ENCODE results near the gene KCND1. TPM values are rescaled to one million over a fixed set of nuclear protein-coding genes. Genes with fewer than 3 reads are reported as not detected.

Gene KCND1
- total and polyA plus RNA-seq, 10 of the 15 experiments (the other 5 are each of a cell fraction or from before 2014, with no cell fraction given): 0.02 to 1.0 (median 0.39) TPM

GRCh38 chrX:48920718-48921104, 50.9 kb downstream of the KCND1 start:
- RAD21 ChIA-PET (ENCODE audit: unreplicated experiment): interaction anchor here (1.4 to 1.6 kb wide), 2 partner anchors 17 to 26 kb away, joined by 6 read pairs; no protein-coding TSS in a partner anchor

More at GRCh38 chrX:48920718-48921104, 50.9 kb downstream of the KCND1 start:
- Histone ChIP-seq H3K36me3 (ENCODE audit: control insufficient read depth in 2 of 2, insufficient read depth in 2 of 2, low read length in 1 of 2) (peaks cover 0 to 3% of the 10 kb centered on the region in 2 experiments; a peak in 1 of 4 replicates), H3K79me2 (ENCODE audit: control insufficient read depth, insufficient read depth, low read length) (peaks cover 30% of the 10 kb centered on the region), H3K27me3 (replicated peaks in 1 of 2; ENCODE audit: control insufficient read depth in 2 of 2, insufficient read depth in 2 of 2, low read length in 1 of 2) (no peaks in the 10 kb centered on the region), H2AFZ (ENCODE audit: control insufficient read depth, low read depth, low read length) (no peak overlapping the region), H3K9me3 (replicated peaks; ENCODE audit: control insufficient read depth, insufficient read depth, low read length) (no peaks in the 10 kb centered on the region; the same call in 2 of the 3 replicates), H3K4me2 (ENCODE audit: control insufficient read depth, insufficient read depth) (0 out of 2 replicates have a peak overlapping the region, but pooled peaks have one; percentile 56), H3K9ac (ENCODE audit: control insufficient read depth, insufficient read depth, low read length) (no peak overlapping the region; the same call in 1 of the 2 replicates), H4K20me1 (ENCODE audit: control insufficient read depth, insufficient read depth) (no peaks in the 10 kb centered on the region; the same call in 1 of the 2 replicates), H3K27ac (ENCODE audit: control insufficient read depth, insufficient read depth) (peak overlapping the region; percentile 51), H3K4me1 (ENCODE audit: control insufficient read depth, insufficient read depth, low read length) (peaks cover 9% of the 10 kb centered on the region), H3K4me3 (no peak overlapping the region)
- WGBS (ENCODE audit: insufficient coverage, insufficient replicate concordance, low lambda C conversion rate, missing lambda C conversion rate): 72% methylated on average over 4 of the region's 4 CpGs
- no peak for TF ChIP-seq ZNF274 (IDR thresholded peaks at IDR 0.05; ENCODE audit: insufficient read depth, insufficient read length)
- TF ChIP-seq NR2C2 (IDR thresholded peaks at IDR 0.05; ENCODE audit: borderline replicate concordance, control insufficient read depth, insufficient read length, low read depth): no peak
- TF ChIP-seq, protein P1, sequence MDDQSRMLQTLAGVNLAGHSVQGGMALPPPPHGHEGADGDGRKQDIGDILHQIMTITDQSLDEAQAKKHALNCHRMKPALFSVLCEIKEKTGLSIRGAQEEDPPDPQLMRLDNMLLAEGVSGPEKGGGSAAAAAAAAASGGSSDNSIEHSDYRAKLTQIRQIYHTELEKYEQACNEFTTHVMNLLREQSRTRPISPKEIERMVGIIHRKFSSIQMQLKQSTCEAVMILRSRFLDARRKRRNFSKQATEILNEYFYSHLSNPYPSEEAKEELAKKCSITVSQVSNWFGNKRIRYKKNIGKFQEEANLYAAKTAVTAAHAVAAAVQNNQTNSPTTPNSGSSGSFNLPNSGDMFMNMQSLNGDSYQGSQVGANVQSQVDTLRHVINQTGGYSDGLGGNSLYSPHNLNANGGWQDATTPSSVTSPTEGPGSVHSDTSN (IDR thresholded peaks at IDR 0.05; ENCODE audit: insufficient replicate concordance, low read depth, low read length): no peak
- no peak for TF ChIP-seq MXI1 (IDR thresholded peaks at IDR 0.05; ENCODE audit: low read depth, low read length)
- no peak for TF ChIP-seq HDAC2 (IDR thresholded peaks at IDR 0.05)
- TF ChIP-seq, protein P2, sequence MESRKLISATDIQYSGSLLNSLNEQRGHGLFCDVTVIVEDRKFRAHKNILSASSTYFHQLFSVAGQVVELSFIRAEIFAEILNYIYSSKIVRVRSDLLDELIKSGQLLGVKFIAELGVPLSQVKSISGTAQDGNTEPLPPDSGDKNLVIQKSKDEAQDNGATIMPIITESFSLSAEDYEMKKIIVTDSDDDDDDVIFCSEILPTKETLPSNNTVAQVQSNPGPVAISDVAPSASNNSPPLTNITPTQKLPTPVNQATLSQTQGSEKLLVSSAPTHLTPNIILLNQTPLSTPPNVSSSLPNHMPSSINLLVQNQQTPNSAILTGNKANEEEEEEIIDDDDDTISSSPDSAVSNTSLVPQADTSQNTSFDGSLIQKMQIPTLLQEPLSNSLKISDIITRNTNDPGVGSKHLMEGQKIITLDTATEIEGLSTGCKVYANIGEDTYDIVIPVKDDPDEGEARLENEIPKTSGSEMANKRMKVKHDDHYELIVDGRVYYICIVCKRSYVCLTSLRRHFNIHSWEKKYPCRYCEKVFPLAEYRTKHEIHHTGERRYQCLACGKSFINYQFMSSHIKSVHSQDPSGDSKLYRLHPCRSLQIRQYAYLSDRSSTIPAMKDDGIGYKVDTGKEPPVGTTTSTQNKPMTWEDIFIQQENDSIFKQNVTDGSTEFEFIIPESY (IDR thresholded peaks at IDR 0.05): no peak
- TF ChIP-seq, protein P3, sequence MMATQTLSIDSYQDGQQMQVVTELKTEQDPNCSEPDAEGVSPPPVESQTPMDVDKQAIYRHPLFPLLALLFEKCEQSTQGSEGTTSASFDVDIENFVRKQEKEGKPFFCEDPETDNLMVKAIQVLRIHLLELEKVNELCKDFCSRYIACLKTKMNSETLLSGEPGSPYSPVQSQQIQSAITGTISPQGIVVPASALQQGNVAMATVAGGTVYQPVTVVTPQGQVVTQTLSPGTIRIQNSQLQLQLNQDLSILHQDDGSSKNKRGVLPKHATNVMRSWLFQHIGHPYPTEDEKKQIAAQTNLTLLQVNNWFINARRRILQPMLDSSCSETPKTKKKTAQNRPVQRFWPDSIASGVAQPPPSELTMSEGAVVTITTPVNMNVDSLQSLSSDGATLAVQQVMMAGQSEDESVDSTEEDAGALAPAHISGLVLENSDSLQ (IDR thresholded peaks at IDR 0.05): no peak
- TF ChIP-seq KLF5 (IDR thresholded peaks at IDR 0.05; ENCODE audit: partially characterized antibody): no peak
- no peak for TF ChIP-seq NR2C1 (IDR thresholded peaks at IDR 0.05)
- TF ChIP-seq POU2F2 (IDR thresholded peaks at IDR 0.05; ENCODE audit: borderline replicate concordance, low read depth, low read length): no peak
- no peak for TF ChIP-seq SPI1 (IDR thresholded peaks at IDR 0.05; ENCODE audit: borderline replicate concordance, insufficient read depth, low read depth, low read length)
- TF ChIP-seq RUNX3 (IDR thresholded peaks at IDR 0.05; ENCODE audit: low read length): no peak
- TF ChIP-seq PRDM15 (CRISPR knock-in tag; IDR thresholded peaks at IDR 0.05): no peak
- no peak for TF ChIP-seq HDAC6 (IDR thresholded peaks at IDR 0.05; ENCODE audit: unreplicated experiment)
- CTCF ChIA-PET: interaction anchor here (1.1 to 1.4 kb wide), 2 partner anchors 16 to 26 kb away, joined by 3 to 4 read pairs; no protein-coding TSS in a partner anchor
- intact Hi-C loops (cut with micrococcal nuclease; ENCODE audit: unreplicated experiment) (no loop called here), in situ Hi-C loops (cut with MboI) (no loop called here)
- SMC1A ChIA-PET (ENCODE audit: uncharacterized antibody, unreplicated experiment): interaction anchor here (1.0 to 2.3 kb wide), 2 partner anchors 16 to 18 kb away, joined by 3 to 12 read pairs; no protein-coding TSS in a partner anchor
- BruUV-seq (replicated peaks): no TSS peak
- FAIRE-seq: no peak
- no peak for DNase-seq (ENCODE audit: low read depth, low spot score)
- POLR2A ChIA-PET: interaction anchor here (1.1 to 2.9 kb wide), 3 partner anchors 16 to 225 kb away, joined by 3 to 21 read pairs (median 6); no protein-coding TSS in a partner anchor
- no peak for ATAC-seq

Measured in GM12878 (cell line).